IMR-90 (cell line): Measurements from ENCODE around the gene ATOH8. TPM values are rescaled to one million over a fixed set of nuclear protein-coding genes. Genes with fewer than 3 reads are reported as not detected.

Experiments used
- ATAC-seq: fragments of 200-7000 bp; cut with Tn5 transposase; 2 replicates; pipeline ENCODE4 v1.9.1; 2020; ENCODE audit warnings: low read depth, mild to moderate bottlenecking, moderate library complexity
- BruUV-seq: library from RNA; stranded (reverse); fragments of 400-500 nt; replicated peaks from 2 replicates; lab custom pipeline; 2021; lab: Mats Ljungman, UMichigan
- CTCF ChIA-PET: fragments of 300-600 bp; formaldehyde crosslinking; extraction: SDS; loops from one replicate; lab custom pipeline; 2021; ENCODE audit warnings: antibody characterized with exemption; lab: Yijun Ruan, JAX
- POLR2A ChIA-PET: fragments of 300-600 bp; sonication (Branson Sonifier 250); formaldehyde crosslinking; loops from one replicate; lab custom pipeline; 2022; ENCODE audit warnings: antibody characterized with exemption; ENCODE audit not compliant: unreplicated experiment; lab: Charles Lee
- DNase-seq: peaks from one replicate; pipeline ENCODE4 v3.0.0; 2013
- H2AFZ ChIP-seq: replicated peaks from 2 replicates; pipeline ENCODE3; 2013; ENCODE audit warnings: low read length, mild to moderate bottlenecking; ENCODE audit not compliant: poor library complexity
- H2AK5ac ChIP-seq: 2 replicates; pipeline ENCODE4 v1.6.1; 2013; ENCODE audit warnings: low read depth, low read length, inconsistent platforms
- H2AK9ac ChIP-seq: replicated peaks from 2 replicates; pipeline ENCODE3; 2013; ENCODE audit warnings: mild to moderate bottlenecking, low read depth, low read length, moderate library complexity; ENCODE audit not compliant: poor library complexity
- H2BK120ac ChIP-seq: 2 replicates; pipeline ENCODE4 v1.6.1; 2013; ENCODE audit warnings: low read depth, low read length, inconsistent platforms
- H2BK15ac ChIP-seq: 3 replicates; pipeline ENCODE4 v1.6.1; 2013; ENCODE audit warnings: low read depth, low read length, inconsistent platforms
- H2BK20ac ChIP-seq: 2 replicates; pipeline ENCODE4 v1.6.1; 2013; ENCODE audit warnings: low read depth, mild to moderate bottlenecking, inconsistent platforms, low read length, moderate library complexity
- H2BK5ac ChIP-seq: 2 replicates; pipeline ENCODE4 v1.6.1; 2013; ENCODE audit warnings: mild to moderate bottlenecking, low read depth, low read length, inconsistent platforms; ENCODE audit not compliant: poor library complexity, severe bottlenecking
- H3K14ac ChIP-seq: replicated peaks from 2 replicates; pipeline ENCODE4 v1.6.1; 2013; ENCODE audit warnings: low read depth, low read length, inconsistent platforms
- H3K18ac ChIP-seq: 2 replicates; pipeline ENCODE4 v1.6.1; 2013; ENCODE audit warnings: low read depth, low read length, control low read depth
- H3K23ac ChIP-seq: 2 replicates; pipeline ENCODE4 v1.6.1; 2013; ENCODE audit warnings: low read depth, low read length, inconsistent platforms
- H3K27ac ChIP-seq: 2 replicates; pipeline ENCODE4 v1.5.1; 2013; ENCODE audit warnings: mild to moderate bottlenecking, control low read depth, low read length; ENCODE audit not compliant: insufficient read depth
- H3K27me3 ChIP-seq: 2 replicates; pipeline ENCODE4 v1.6.1; 2013; ENCODE audit warnings: low read length; ENCODE audit not compliant: control insufficient read depth, insufficient read depth
- H3K36me3 ChIP-seq: 2 replicates; pipeline ENCODE4 v1.6.1; 2013; ENCODE audit warnings: low read length, mixed read lengths; ENCODE audit not compliant: control insufficient read depth, insufficient read depth
- H3K4ac ChIP-seq: 2 replicates; pipeline ENCODE4 v1.6.1; 2013; ENCODE audit warnings: low read depth, low read length, inconsistent platforms
- H3K4me1 ChIP-seq: 2 replicates; pipeline ENCODE4 v1.6.1; 2013; ENCODE audit warnings: low read length, mixed read lengths; ENCODE audit not compliant: control insufficient read depth, insufficient read depth
- H3K4me2 ChIP-seq: 2 replicates; pipeline ENCODE4 v1.6.1; 2013; ENCODE audit warnings: low read depth, mild to moderate bottlenecking, control low read depth, low read length, moderate library complexity
- H3K4me3 ChIP-seq: 2 replicates; pipeline ENCODE4 v1.5.1; 2013; ENCODE audit warnings: low read depth, mild to moderate bottlenecking, control low read depth, low read length, moderate library complexity; ENCODE audit not compliant: insufficient read depth
- H3K56ac ChIP-seq: 2 replicates; pipeline ENCODE4 v1.6.1; 2013; ENCODE audit warnings: low read length, inconsistent platforms; ENCODE audit not compliant: insufficient read depth; ENCODE audit errors: extremely low read depth
- H3K79me1 ChIP-seq, 2 experiments: 2 replicates each; pipeline ENCODE4 v1.6.1; 2013; ENCODE audit warnings: low read length in 2 of 2, inconsistent platforms in 1 of 2, low read depth in 1 of 2
- H3K9ac ChIP-seq: 2 replicates; pipeline ENCODE4 v1.6.1; 2013; ENCODE audit warnings: low read depth, low read length, control low read depth
- H3K9me1 ChIP-seq: 2 replicates; pipeline ENCODE4 v1.6.1; 2013; ENCODE audit warnings: low read length, inconsistent platforms; ENCODE audit not compliant: insufficient read depth
- H3K9me3 ChIP-seq: 2 replicates; pipeline ENCODE4 v1.6.1; 2013; ENCODE audit warnings: low read length; ENCODE audit not compliant: control insufficient read depth, insufficient read depth
- H4K20me1 ChIP-seq: 2 replicates; pipeline ENCODE4 v1.6.1; 2013; ENCODE audit warnings: low read length, inconsistent platforms; ENCODE audit not compliant: insufficient read depth
- H4K5ac ChIP-seq: 2 replicates; pipeline ENCODE4 v1.6.1; 2013; ENCODE audit warnings: mild to moderate bottlenecking, low read depth, low read length, control low read depth
- H4K8ac ChIP-seq, 2 experiments: 2 replicates each; pipeline ENCODE4 v1.6.1; 2013; ENCODE audit warnings: low read depth in 2 of 2, low read length in 2 of 2, control low read depth in 1 of 2, inconsistent platforms in 1 of 2
- H4K91ac ChIP-seq: 2 replicates; pipeline ENCODE4 v1.6.1; 2013; ENCODE audit warnings: low read depth, low read length, inconsistent platforms; ENCODE audit not compliant: insufficient read depth
- MAFK ChIP-seq: IDR thresholded peaks from 2 replicates; pipeline ENCODE4 v1.6.1; 2012; ENCODE audit warnings: low read depth, low read length, improper control_type of control experiment
- MAZ ChIP-seq: IDR thresholded peaks from 2 replicates; pipeline ENCODE4 v1.6.1; 2012; ENCODE audit warnings: low read depth, mild to moderate bottlenecking, low read length, improper control_type of control experiment, moderate library complexity, borderline replicate concordance
- MXI1 ChIP-seq: IDR thresholded peaks from 2 replicates; pipeline ENCODE4 v1.6.1; 2012; ENCODE audit warnings: low read depth, mild to moderate bottlenecking, low read length, moderate library complexity, borderline replicate concordance
- POLR2A ChIP-seq: IDR thresholded peaks from 2 replicates; pipeline ENCODE4 v1.6.1; 2012; ENCODE audit warnings: mild to moderate bottlenecking, low read depth, low read length
- RFX5 ChIP-seq: IDR thresholded peaks from 2 replicates; pipeline ENCODE4 v1.8.0; 2012; ENCODE audit warnings: low read depth, mild to moderate bottlenecking, low read length, moderate library complexity
- SMC3 ChIP-seq: fragments of 150-350 bp; IDR thresholded peaks from 2 replicates; pipeline ENCODE4 v1.6.1; 2016; ENCODE audit warnings: low read depth, mild to moderate bottlenecking, antibody characterized with exemption, low read length, moderate library complexity
- WGBS, 2 experiments: methylation state at CpG; one replicate each; pipeline versions ENCODE4 v1.1.5 to v1.1.7; 2013; ENCODE audit warnings: missing lambda C conversion rate in 2 of 2; ENCODE audit not compliant: insufficient read length in 1 of 2; ENCODE audit errors: extremely low coverage in 2 of 2; 5-methylcytosine and 5-hydroxymethylcytosine counted together
- dilution Hi-C: fragments of 300-500 bp; cut with HindIII; formaldehyde crosslinking; loops from one replicate; pipeline ENCODE4 v1.14.3; 2018; ENCODE audit warnings: low sequenced_read_pairs; ENCODE audit not compliant: unreplicated experiment
- in situ Hi-C: fragments of 300-500 bp; cut with MboI; formaldehyde crosslinking; loops from 3 replicates; pipeline ENCODE4 v1.14.3; 2019; ENCODE audit warnings: low sequenced_read_pairs, inconsistent platforms, mixed read lengths
- intact Hi-C: fragments of 100-400 bp; cut with micrococcal nuclease; formaldehyde crosslinking; loops from 2 replicates; pipeline ENCODE4 v1.10.0; 2022
- polyA plus RNA-seq, 3 experiments: library from polyadenylated mRNA; depleted of rRNA; stranded (reverse); fragments of >200 nt; gene quantifications; 2 replicates each; pipeline ENCODE4 v1.2.3, GENCODE V29; 2012; ENCODE audit warnings: low replicate concordance in 1 of 3
- total RNA-seq: library from RNA; depleted of rRNA; stranded (reverse); fragments of >200 nt; gene quantifications from 2 replicates; pipeline ENCODE4 v1.2.3, GENCODE V29; 2012
- TF ChIP-seq, protein P1 (sequence below): fragments of 150-350 bp; IDR thresholded peaks from 2 replicates; pipeline ENCODE4 v1.6.1; 2016; ENCODE audit warnings: low read depth, mild to moderate bottlenecking, low read length, moderate library complexity, borderline replicate concordance

The ATOH8 gene
- total and polyA plus RNA-seq, 2 of the 4 experiments (the other 2 are of a cell fraction) = 7.9 to 9.0 TPM

DNA sequence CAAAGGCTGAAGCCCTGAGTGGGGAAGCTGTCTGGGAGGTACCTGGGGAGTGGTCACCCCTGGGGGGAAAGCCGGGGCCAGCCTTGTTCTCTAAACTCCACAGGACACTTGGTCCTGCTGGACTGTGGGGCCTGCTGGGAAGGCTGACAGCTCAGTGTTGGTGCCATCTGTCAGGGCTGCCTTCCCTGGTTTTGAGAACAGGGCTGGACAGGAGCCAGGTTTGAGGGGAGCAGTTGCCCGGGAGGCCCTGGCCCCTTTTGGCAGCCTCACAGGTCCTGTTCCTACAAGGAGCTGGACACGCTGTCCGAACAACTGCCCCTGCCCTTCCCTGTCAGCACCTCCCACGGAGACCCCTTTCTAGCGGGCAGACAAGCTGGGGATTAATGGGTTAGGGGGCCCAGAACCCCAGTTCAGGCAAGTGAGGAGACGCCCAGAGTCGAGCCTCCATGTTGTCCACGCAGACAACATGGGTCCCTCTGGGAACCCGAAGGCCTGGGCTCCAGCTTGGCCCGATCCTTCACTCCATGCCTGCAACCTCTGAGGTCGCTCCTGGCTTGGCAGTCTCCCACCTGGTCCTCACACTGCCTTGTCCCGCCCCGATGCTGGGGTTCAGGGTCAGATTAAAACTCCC, 40.8 kb downstream of the ATOH8 start (continued):
- TF ChIP-seq MAZ = no peak

DNA sequence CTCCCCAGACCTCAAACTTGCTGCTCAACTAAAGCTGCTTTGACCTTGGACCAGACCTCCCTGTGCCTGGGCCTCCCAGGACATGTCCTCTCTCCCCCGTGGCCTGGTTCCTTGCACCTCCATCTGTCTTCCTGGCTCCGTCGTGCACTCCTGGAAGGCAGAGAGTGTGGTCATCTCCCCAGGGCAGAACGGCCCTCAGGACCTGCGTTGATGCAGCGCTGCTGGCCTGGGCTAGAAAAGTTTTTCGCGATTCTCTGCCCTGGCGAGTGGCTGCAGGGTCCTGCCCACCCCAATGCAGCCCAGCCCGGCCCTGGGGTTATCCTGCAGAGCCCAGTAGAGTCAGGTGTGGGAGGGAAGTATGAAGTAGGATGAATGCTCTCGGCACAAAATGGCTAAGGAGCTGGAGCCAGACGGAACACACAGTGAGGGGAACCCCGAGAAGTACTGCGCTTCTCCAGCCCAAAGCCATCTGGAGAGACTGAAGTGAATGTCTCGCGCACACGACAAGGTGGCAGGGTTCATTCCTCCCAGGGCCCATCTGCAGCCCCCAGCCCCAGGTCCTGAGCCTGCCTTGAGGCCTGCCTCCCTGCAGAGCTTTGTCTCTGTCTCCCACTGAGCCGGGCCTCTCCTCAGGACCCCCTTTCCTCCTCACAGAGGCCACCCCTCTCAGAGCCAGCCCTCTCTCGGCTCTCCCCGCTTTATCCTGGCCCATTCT, 41.7 kb downstream of the ATOH8 start:
- intact Hi-C loops = no loop called here
- WGBS, 2 experiments = 90% methylated on average over 5 of the region's 20 CpGs; no CpG with 5 or more reads in 1 of the 2 experiments
- Histone ChIP-seq H4K91ac (peak overlapping the region; percentile 97), H3K4me2 (no peak overlapping the region), H3K4me3 (no peak overlapping the region), H3K4me1 (peaks cover 42% of the 10 kb centered on the region), H2BK120ac (peak overlapping the region; percentile 97), H2BK20ac (peak overlapping the region; percentile 90), H3K27me3 (no peaks in the 10 kb centered on the region), H4K5ac (peak overlapping the region; percentile 78), H3K9me1 (peaks cover 13% of the 10 kb centered on the region), H2AK9ac (no peak overlapping the region), H3K9ac (no peak overlapping the region; the same call in 1 of the 2 replicates), H3K27ac (peak overlapping the region; percentile 64), H2BK15ac (peak overlapping the region; percentile 76; the same call in 2 of the 3 replicates), H3K18ac (peak overlapping the region; percentile 76; the same call in 1 of the 2 replicates), H3K79me1 (no peaks in the 10 kb centered on the region), H3K14ac (peak overlapping the region; percentile 96), H3K23ac (peak overlapping the region; percentile 85), H3K36me3 (no peaks in the 10 kb centered on the region), H2AFZ (no peak overlapping the region), H2BK5ac (peak overlapping the region; percentile 32), H2AK5ac (peak overlapping the region; percentile 87), H3K56ac (peak overlapping the region; percentile 28; the same call in 1 of the 2 replicates), H4K8ac (peak overlapping the region; percentile 62 to 89; a peak in 2 of 4 replicates), H3K4ac (peak overlapping the region; percentile 93), H4K20me1 (no peaks in the 10 kb centered on the region), H3K9me3 (no peaks in the 10 kb centered on the region)
- no peak for DNase-seq
- ATAC-seq = no peak
- ChIA-PET POLR2A (interaction anchor here (1.2 kb wide), 1 partner anchor 24 kb away, joined by 3 read pairs; no protein-coding TSS in a partner anchor), CTCF (interaction anchor here (0.6 kb wide), 1 partner anchor 32 kb away, joined by 3 read pairs; no protein-coding TSS in a partner anchor)
- BruUV-seq = no TSS peak
- in situ Hi-C loops = no loop called here
- dilution Hi-C loops = no loop called here
- TF ChIP-seq RFX5 = no peak
- TF ChIP-seq POLR2A = no peak
- TF ChIP-seq, protein P1, sequence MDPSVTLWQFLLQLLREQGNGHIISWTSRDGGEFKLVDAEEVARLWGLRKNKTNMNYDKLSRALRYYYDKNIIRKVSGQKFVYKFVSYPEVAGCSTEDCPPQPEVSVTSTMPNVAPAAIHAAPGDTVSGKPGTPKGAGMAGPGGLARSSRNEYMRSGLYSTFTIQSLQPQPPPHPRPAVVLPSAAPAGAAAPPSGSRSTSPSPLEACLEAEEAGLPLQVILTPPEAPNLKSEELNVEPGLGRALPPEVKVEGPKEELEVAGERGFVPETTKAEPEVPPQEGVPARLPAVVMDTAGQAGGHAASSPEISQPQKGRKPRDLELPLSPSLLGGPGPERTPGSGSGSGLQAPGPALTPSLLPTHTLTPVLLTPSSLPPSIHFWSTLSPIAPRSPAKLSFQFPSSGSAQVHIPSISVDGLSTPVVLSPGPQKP = no peak
- TF ChIP-seq SMC3 = no peak
- no peak for TF ChIP-seq MXI1
- no peak for TF ChIP-seq MAFK
